CD4-positive, CD25-positive, alpha-beta regulatory T cell (primary cell): ENCODE results near the gene MAGED4. TPM values are rescaled to one million over a fixed set of nuclear protein-coding genes. Genes with fewer than 3 reads are reported as not detected.

Source experiments
- polyA plus RNA-seq, 4 donors: library from polyadenylated mRNA; unstranded; fragments of 300-500 nt; fragmentation: Illumina TruSeq; gene quantifications; one replicate each; pipeline ENCODE4 v1.2.3, GENCODE V29; 2021
- total RNA-seq: library from RNA; stranded (reverse); gene quantifications from one replicate; pipeline ENCODE4 v1.2.3, GENCODE V29; 2022

Gene MAGED4
- total and polyA plus RNA-seq, 5 donors from 2014 or later, result 0.31 to 3.8 (median 0.45) TPM; not detected in 1

Other genes starting within 250 kb of the MAGED4 start
- 2.7 TPM for gene MAGED4B, start 115.7 kb upstream of the MAGED4 start, total RNA-seq
- 1 to 10 TPM in 3 of 4 donors, under 1 TPM in 1; 0.69 to 7.3 (median 5.0) TPM for gene MAGED4B, start 115.7 kb upstream of the MAGED4 start, polyA plus RNA-seq
- not detected for gene XAGE2, start 184.1 kb downstream of the MAGED4 start, total RNA-seq
- not detected for gene XAGE2, start 184.1 kb downstream of the MAGED4 start, polyA plus RNA-seq